SK-N-SH treated with all-trans-retinoic acid at 6 μM for 48 hours (cell line): ENCODE data around the gene YPEL3.

Source experiments
- ATAC-seq: fragments of 200-7000 bp; cut with Tn5 transposase; 3 replicates; pipeline ENCODE4 v1.9.1; 2020; ENCODE audit warnings: mild to moderate bottlenecking, moderate library complexity
- ARNTL ChIP-seq: fragments of 450-650 bp; formaldehyde crosslinking; IDR thresholded peaks from 2 replicates; pipeline ENCODE4 v1.5.0; 2020; ENCODE audit warnings: low read depth, mild to moderate bottlenecking, moderate library complexity, borderline replicate concordance
- BACH2 ChIP-seq: fragments of 250-450 bp; sonication (Bioruptor Pico); IDR thresholded peaks from 2 replicates; pipeline ENCODE4 v1.9.0; 2021; ENCODE audit warnings: mild to moderate bottlenecking, borderline replicate concordance
- CSDC2 ChIP-seq: fragments of 250-450 bp; sonication (Bioruptor Pico); IDR thresholded peaks from 2 replicates; pipeline ENCODE4 v1.5.0; 2020; ENCODE audit warnings: mild to moderate bottlenecking, moderate library complexity
- ESRRG ChIP-seq: fragments of 250-450 bp; sonication (Bioruptor Pico); IDR thresholded peaks from 2 replicates; pipeline ENCODE4 v1.6.1; 2021; ENCODE audit warnings: mild to moderate bottlenecking
- GLIS3 ChIP-seq: fragments of 250-450 bp; sonication (Bioruptor Pico); IDR thresholded peaks from 2 replicates; pipeline ENCODE4 v1.5.0; 2020; ENCODE audit warnings: mild to moderate bottlenecking, moderate library complexity
- ISL1 ChIP-seq: fragments of 250-450 bp; sonication (Bioruptor Pico); IDR thresholded peaks from 2 replicates; pipeline ENCODE4 v2.1.2; 2022; ENCODE audit warnings: mild to moderate bottlenecking, moderate library complexity
- PPARA ChIP-seq: fragments of 250-450 bp; sonication (Bioruptor Pico); IDR thresholded peaks from 2 replicates; pipeline ENCODE4 v1.5.0; 2020; ENCODE audit warnings: mild to moderate bottlenecking, borderline replicate concordance
- RARB ChIP-seq: fragments of 250-450 bp; sonication (Bioruptor Pico); IDR thresholded peaks from 2 replicates; pipeline ENCODE4 v1.8.0; 2021; ENCODE audit warnings: mild to moderate bottlenecking, moderate library complexity
- SNAI2 ChIP-seq: fragments of 250-450 bp; sonication (Bioruptor Pico); IDR thresholded peaks from 2 replicates; pipeline ENCODE4 v1.5.0; 2020; ENCODE audit warnings: mild to moderate bottlenecking, moderate library complexity
- TCF4 ChIP-seq: fragments of 250-450 bp; sonication (Bioruptor Pico); IDR thresholded peaks from 2 replicates; pipeline ENCODE4 v1.8.0; 2021; ENCODE audit warnings: mild to moderate bottlenecking, moderate library complexity, borderline replicate concordance
- TOX ChIP-seq: fragments of 250-450 bp; sonication (Bioruptor Pico); IDR thresholded peaks from 2 replicates; pipeline ENCODE4 v1.8.0; 2021; ENCODE audit warnings: mild to moderate bottlenecking, moderate library complexity, borderline replicate concordance
- ZC3H10 ChIP-seq: fragments of 250-450 bp; sonication (Bioruptor Pico); IDR thresholded peaks from 2 replicates; pipeline ENCODE4 v1.5.1; 2021; ENCODE audit warnings: mild to moderate bottlenecking, moderate library complexity
- ZFP3 ChIP-seq: fragments of 250-450 bp; sonication (Bioruptor Pico); IDR thresholded peaks from 2 replicates; pipeline ENCODE4 v1.5.0; 2020; ENCODE audit warnings: mild to moderate bottlenecking, moderate library complexity
- ZFP30 ChIP-seq: fragments of 450-650 bp; formaldehyde crosslinking; IDR thresholded peaks from 2 replicates; pipeline ENCODE4 v1.5.0; 2022; ENCODE audit warnings: mild to moderate bottlenecking, moderate library complexity
- ZNF565 ChIP-seq: fragments of 450-650 bp; formaldehyde crosslinking; conservative IDR thresholded peaks from 2 replicates; pipeline ENCODE4 v1.5.0; 2020; ENCODE audit warnings: low read depth, mild to moderate bottlenecking, moderate library complexity
- ZNF70 ChIP-seq: fragments of 450-650 bp; formaldehyde crosslinking; IDR thresholded peaks from 2 replicates; pipeline ENCODE4 v1.5.0; 2020; ENCODE audit warnings: mild to moderate bottlenecking, moderate library complexity
- ZNF8 ChIP-seq: fragments of 450-650 bp; formaldehyde crosslinking; IDR thresholded peaks from 2 replicates; pipeline ENCODE4 v1.5.0; 2020; ENCODE audit warnings: mild to moderate bottlenecking, moderate library complexity
- TF ChIP-seq, protein P1 (sequence below): fragments of 250-450 bp; sonication (Bioruptor Pico); IDR thresholded peaks from 2 replicates; pipeline ENCODE4 v1.8.0; 2020; ENCODE audit warnings: mild to moderate bottlenecking, moderate library complexity, borderline replicate concordance
- TF ChIP-seq, protein P2 (sequence below): fragments of 250-450 bp; sonication (Bioruptor Pico); IDR thresholded peaks from 2 replicates; pipeline ENCODE4 v1.8.0; 2021; ENCODE audit warnings: low read depth, mild to moderate bottlenecking, moderate library complexity, borderline replicate concordance
- TF ChIP-seq, protein P3 (sequence below): fragments of 250-450 bp; sonication (Bioruptor Pico); IDR thresholded peaks from 2 replicates; pipeline ENCODE4 v1.5.1; 2020; ENCODE audit warnings: low read depth, mild to moderate bottlenecking, moderate library complexity
- TF ChIP-seq, protein P4 (sequence below): fragments of 250-450 bp; sonication (Bioruptor Pico); IDR thresholded peaks from 2 replicates; pipeline ENCODE4 v1.5.1; 2021; ENCODE audit warnings: mild to moderate bottlenecking, moderate library complexity

YPEL3 gene

DNA sequence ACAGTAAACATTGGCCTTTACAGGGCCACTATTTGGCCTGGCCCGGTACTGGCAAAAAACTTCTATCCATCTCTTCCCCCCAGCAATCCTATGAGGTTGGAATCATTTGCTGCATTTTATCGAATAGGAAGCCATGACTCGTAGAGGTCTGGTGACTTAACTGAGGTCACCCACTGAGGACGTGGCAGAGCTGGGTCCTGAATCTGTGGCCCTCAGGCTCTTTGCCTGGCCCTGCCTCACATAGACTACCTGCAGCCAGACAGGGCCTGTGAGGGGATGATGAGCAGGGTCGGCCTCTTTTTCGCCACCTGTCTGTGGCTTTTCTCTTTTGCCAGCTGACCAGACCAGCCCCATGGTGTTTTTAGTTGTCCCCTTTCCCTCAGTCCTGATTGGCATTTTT lies 18.4 kb downstream of the YPEL3 start:
- no peak for ATAC-seq
- TF ChIP-seq TCF4 (CRISPR knock-in tag) (no peak), SNAI2 (CRISPR knock-in tag) (no peak), GLIS3 (CRISPR knock-in tag) (no peak), ZNF8 (no peak), ZNF70 (no peak), BACH2 (no peak), ESRRG (no peak)
- TF ChIP-seq, protein P1, sequence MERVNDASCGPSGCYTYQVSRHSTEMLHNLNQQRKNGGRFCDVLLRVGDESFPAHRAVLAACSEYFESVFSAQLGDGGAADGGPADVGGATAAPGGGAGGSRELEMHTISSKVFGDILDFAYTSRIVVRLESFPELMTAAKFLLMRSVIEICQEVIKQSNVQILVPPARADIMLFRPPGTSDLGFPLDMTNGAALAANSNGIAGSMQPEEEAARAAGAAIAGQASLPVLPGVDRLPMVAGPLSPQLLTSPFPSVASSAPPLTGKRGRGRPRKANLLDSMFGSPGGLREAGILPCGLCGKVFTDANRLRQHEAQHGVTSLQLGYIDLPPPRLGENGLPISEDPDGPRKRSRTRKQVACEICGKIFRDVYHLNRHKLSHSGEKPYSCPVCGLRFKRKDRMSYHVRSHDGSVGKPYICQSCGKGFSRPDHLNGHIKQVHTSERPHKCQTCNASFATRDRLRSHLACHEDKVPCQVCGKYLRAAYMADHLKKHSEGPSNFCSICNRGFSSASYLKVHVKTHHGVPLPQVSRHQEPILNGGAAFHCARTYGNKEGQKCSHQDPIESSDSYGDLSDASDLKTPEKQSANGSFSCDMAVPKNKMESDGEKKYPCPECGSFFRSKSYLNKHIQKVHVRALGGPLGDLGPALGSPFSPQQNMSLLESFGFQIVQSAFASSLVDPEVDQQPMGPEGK = no peak

DNA sequence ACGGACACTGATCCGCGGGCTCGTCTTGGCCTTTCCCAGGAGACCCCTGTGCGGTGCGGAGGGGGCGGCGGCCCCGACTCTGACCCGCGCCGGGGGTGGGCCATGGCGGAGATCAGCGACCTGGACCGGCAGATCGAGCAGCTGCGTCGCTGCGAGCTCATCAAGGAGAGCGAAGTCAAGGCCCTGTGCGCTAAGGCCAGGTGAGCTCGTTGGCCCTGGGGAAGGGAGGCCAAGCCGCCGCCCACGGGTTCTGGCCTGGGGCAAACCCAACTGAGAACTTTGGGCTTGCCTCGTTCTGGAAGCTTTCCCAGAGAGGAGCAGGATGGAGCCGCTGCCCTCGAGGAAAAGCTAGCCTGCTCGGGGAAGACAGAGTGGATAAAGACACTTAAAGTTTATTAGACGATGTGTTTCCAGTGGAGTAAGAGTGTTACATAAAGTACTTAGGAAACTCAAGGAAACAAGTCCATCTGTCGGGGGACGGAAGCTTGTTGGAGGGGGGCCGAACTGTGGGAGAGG lies 19.7 kb downstream of the YPEL3 start:
- ATAC-seq = peak; percentile 20

DNA sequence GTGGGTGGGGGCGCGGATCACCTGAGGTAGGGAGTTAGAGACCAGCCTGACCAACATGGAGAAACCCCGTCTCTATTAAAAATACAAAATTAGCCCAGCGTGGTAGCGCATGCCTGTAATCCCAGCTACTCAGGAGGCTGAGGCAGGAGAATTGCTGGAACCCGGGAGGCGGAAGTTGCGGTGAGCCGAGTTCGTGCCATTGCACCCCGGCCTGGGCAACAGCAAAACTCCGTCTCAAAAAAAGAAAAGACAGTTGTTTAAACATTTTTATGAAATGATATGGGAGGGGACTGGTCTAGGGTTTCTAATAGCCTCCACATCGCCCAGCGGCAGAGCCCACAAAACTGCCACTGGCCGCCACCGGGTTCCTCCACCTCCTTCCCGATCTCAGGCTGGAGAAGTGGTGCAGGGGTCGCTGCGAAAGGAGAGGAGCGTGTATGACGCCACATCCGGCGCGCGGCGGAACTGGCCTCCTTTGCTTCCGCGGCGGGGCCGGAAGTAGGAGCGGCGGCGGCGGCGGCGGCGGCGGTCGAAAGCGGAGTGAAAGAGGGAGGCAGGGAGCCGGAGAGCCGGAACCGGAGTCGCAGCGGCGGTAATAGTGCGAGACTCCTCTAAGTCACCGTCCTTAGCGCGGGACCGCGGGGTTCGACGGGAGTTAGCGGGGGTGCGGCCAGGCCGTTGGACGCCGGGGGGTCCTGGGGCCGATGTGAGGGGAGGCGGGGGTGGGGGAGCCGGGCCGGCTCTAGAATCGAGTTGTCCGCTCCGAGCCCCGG lies 20.3 kb downstream of the YPEL3 start, which contains the start of gene PPP4C:
PPP4C (plus strand) TSS at position 492 of the 773 bp plus-strand sequence. CDS start 384 bp downstream, outside the sequence.
- ATAC-seq = peak; percentile 94
- peak; percentile 67; the same call in 1 of the 2 replicates for TF ChIP-seq GLIS3 (CRISPR knock-in tag)
- TF ChIP-seq, protein P2, sequence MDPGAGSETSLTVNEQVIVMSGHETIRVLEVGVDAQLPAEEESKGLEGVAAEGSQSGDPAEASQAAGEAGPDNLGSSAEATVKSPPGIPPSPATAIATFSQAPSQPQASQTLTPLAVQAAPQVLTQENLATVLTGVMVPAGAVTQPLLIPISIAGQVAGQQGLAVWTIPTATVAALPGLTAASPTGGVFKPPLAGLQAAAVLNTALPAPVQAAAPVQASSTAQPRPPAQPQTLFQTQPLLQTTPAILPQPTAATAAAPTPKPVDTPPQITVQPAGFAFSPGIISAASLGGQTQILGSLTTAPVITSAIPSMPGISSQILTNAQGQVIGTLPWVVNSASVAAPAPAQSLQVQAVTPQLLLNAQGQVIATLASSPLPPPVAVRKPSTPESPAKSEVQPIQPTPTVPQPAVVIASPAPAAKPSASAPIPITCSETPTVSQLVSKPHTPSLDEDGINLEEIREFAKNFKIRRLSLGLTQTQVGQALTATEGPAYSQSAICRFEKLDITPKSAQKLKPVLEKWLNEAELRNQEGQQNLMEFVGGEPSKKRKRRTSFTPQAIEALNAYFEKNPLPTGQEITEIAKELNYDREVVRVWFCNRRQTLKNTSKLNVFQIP (CRISPR knock-in tag) = no peak
- TF ChIP-seq ISL1 (CRISPR knock-in tag) = no peak
- no peak for TF ChIP-seq ESRRG
- TF ChIP-seq ZC3H10 (CRISPR knock-in tag) = no peak
- TF ChIP-seq, protein P1 = no peak
- no peak; the same call in 1 of the 2 replicates for TF ChIP-seq RARB (CRISPR knock-in tag)
- no peak for TF ChIP-seq ZNF70
- no peak for TF ChIP-seq ARNTL (CRISPR knock-in tag)
- no peak for TF ChIP-seq ZNF565 (CRISPR knock-in tag)

More for the DNA sequence above, 19.7 kb downstream of the YPEL3 start:
- TF ChIP-seq GLIS3 (CRISPR knock-in tag) (no peak), PPARA (CRISPR knock-in tag) (no peak), TCF4 (CRISPR knock-in tag) (no peak), ZFP30 (no peak), BACH2 (no peak), ZC3H10 (CRISPR knock-in tag) (no peak), CSDC2 (no peak), ZNF8 (no peak), ZFP3 (CRISPR knock-in tag) (no peak), ZNF70 (no peak), ZNF565 (CRISPR knock-in tag) (no peak), TOX (CRISPR knock-in tag) (no peak), RARB (CRISPR knock-in tag) (no peak)
- TF ChIP-seq, protein P2 (CRISPR knock-in tag) = no peak
- TF ChIP-seq, protein P1 = no peak
- TF ChIP-seq, protein P3, sequence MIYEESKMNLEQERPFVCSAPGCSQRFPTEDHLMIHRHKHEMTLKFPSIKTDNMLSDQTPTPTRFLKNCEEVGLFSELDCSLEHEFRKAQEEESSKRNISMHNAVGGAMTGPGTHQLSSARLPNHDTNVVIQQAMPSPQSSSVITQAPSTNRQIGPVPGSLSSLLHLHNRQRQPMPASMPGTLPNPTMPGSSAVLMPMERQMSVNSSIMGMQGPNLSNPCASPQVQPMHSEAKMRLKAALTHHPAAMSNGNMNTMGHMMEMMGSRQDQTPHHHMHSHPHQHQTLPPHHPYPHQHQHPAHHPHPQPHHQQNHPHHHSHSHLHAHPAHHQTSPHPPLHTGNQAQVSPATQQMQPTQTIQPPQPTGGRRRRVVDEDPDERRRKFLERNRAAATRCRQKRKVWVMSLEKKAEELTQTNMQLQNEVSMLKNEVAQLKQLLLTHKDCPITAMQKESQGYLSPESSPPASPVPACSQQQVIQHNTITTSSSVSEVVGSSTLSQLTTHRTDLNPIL (CRISPR knock-in tag) = no peak
- TF ChIP-seq, protein P4, sequence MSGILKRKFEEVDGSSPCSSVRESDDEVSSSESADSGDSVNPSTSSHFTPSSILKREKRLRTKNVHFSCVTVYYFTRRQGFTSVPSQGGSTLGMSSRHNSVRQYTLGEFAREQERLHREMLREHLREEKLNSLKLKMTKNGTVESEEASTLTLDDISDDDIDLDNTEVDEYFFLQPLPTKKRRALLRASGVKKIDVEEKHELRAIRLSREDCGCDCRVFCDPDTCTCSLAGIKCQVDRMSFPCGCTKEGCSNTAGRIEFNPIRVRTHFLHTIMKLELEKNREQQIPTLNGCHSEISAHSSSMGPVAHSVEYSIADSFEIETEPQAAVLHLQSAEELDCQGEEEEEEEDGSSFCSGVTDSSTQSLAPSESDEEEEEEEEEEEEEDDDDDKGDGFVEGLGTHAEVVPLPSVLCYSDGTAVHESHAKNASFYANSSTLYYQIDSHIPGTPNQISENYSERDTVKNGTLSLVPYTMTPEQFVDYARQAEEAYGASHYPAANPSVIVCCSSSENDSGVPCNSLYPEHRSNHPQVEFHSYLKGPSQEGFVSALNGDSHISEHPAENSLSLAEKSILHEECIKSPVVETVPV (CRISPR knock-in tag) = no peak
